KMS-11 (cell line): ENCODE measurements around the gene ZNF821.

Experiments used
- H2AFZ ChIP-seq: fragments of 200-600 bp; sonication (generic); 2 replicates; pipeline ENCODE4 v1.6.1; 2016; ENCODE audit warnings: antibody characterized with exemption, mixed run types, low read depth
- H3K27ac ChIP-seq: fragments of 200-600 bp; sonication (generic); 2 replicates; pipeline ENCODE4 v1.6.1; 2016; ENCODE audit warnings: mild to moderate bottlenecking, mixed run types
- H3K27me3 ChIP-seq: fragments of 200-600 bp; sonication (generic); 2 replicates; pipeline ENCODE4 v1.6.1; 2017; ENCODE audit warnings: mild to moderate bottlenecking, low read depth, mixed run types, moderate library complexity; ENCODE audit not compliant: insufficient read depth
- H3K36me3 ChIP-seq: fragments of 200-600 bp; sonication (generic); 2 replicates; pipeline ENCODE4 v1.6.1; 2017; ENCODE audit warnings: mild to moderate bottlenecking, mixed run types; ENCODE audit not compliant: insufficient read depth
- H3K4me1 ChIP-seq: fragments of 200-600 bp; sonication (generic); 2 replicates; pipeline ENCODE4 v1.6.1; 2016; ENCODE audit warnings: mild to moderate bottlenecking, low read depth, mixed run types; ENCODE audit not compliant: poor library complexity, severe bottlenecking
- H3K4me2 ChIP-seq: fragments of 200-600 bp; sonication (generic); 2 replicates; pipeline ENCODE4 v1.7.0; 2016; ENCODE audit warnings: mild to moderate bottlenecking, mixed run types
- H3K4me3 ChIP-seq: fragments of 200-600 bp; sonication (generic); IDR thresholded peaks from 2 replicates; pipeline ENCODE4 v1.6.1; 2017; ENCODE audit warnings: low read depth, low read length, mixed read lengths; ENCODE audit not compliant: insufficient read depth
- H3K79me2 ChIP-seq: fragments of 200-600 bp; sonication (generic); 2 replicates; pipeline ENCODE4 v1.6.1; 2016; ENCODE audit warnings: low read depth, mixed run types; ENCODE audit not compliant: insufficient read depth
- H3K9ac ChIP-seq: fragments of 200-600 bp; sonication (generic); 2 replicates; pipeline ENCODE4 v1.6.1; 2016; ENCODE audit warnings: mild to moderate bottlenecking, mixed run types
- H4K20me1 ChIP-seq: fragments of 200-600 bp; sonication (generic); 2 replicates; pipeline ENCODE4 v1.6.1; 2016; ENCODE audit warnings: mild to moderate bottlenecking, mixed run types; ENCODE audit not compliant: insufficient read depth
- TF ChIP-seq, protein P1 (sequence below): fragments of 200-600 bp; sonication (generic); conservative IDR thresholded peaks from 2 replicates; pipeline ENCODE4 v1.6.1; 2017; ENCODE audit warnings: low read depth, mild to moderate bottlenecking, antibody characterized with exemption, low read length, moderate library complexity, mixed read lengths

Gene ZNF821

DNA sequence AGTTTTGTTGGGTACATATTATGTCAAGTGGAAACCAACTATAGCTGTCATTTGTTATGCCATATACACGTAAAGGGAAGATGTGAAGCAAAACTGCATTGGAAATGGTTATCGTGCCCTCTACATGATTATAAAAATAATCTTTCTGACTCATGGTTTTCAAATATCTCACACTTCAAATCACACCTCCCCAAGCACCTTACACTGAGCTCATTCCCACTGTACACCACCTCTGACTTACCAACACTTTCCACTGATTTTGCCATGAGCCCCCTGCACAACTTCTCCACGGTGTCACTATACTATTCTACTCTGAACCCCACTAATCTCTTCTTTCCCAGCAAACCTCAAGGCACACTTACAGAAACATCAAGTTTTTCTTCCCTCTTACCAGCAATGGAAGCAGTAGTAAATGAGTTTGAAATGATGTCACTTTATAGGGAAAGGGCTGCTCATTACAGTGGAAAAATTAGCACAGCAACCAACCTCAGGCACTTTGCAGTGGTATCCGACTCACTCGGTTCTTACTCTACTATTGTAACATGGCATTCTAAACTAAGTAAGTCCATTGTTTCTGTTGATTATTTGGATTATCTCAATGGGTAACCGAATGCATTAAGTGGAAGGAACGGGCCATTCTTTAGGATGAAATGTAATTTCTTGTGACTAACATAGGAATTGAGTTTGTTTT is 18.7 kb downstream of the ZNF821 start:
- Histone ChIP-seq H3K27ac (no peak overlapping the region), H3K36me3 (no peaks in the 10 kb centered on the region), H3K27me3 (no peaks in the 10 kb centered on the region), H2AFZ (no peak overlapping the region), H4K20me1 (no peaks in the 10 kb centered on the region), H3K4me2 (no peak overlapping the region), H3K79me2 (no peaks in the 10 kb centered on the region), H3K4me3 (no peak overlapping the region), H3K9ac (no peak overlapping the region), H3K4me1 (no peaks in the 10 kb centered on the region)
- TF ChIP-seq, protein P1, sequence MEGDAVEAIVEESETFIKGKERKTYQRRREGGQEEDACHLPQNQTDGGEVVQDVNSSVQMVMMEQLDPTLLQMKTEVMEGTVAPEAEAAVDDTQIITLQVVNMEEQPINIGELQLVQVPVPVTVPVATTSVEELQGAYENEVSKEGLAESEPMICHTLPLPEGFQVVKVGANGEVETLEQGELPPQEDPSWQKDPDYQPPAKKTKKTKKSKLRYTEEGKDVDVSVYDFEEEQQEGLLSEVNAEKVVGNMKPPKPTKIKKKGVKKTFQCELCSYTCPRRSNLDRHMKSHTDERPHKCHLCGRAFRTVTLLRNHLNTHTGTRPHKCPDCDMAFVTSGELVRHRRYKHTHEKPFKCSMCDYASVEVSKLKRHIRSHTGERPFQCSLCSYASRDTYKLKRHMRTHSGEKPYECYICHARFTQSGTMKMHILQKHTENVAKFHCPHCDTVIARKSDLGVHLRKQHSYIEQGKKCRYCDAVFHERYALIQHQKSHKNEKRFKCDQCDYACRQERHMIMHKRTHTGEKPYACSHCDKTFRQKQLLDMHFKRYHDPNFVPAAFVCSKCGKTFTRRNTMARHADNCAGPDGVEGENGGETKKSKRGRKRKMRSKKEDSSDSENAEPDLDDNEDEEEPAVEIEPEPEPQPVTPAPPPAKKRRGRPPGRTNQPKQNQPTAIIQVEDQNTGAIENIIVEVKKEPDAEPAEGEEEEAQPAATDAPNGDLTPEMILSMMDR, result no peak

DNA sequence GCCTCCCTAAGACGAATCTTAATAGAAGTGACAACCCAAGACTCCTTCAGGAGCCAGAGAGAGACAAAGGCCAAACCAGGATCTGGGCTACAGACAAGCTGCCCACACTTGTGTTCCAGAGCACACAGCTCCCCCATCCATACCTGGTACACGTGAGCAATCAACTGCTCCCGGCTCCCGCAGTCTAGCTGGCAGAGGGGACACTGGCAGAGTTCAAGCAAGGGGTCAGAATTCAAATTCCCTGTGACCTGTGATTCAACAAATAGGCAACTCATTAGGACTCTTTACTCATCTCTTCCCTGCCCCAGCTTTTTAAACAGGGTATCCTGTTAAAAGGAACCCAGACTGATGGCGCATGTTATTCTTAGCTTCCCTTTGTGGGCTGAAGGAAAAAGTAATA is 20.0 kb downstream of the ZNF821 start:
- Histone ChIP-seq H3K79me2 (no peaks in the 10 kb centered on the region), H3K27ac (no peak overlapping the region), H3K4me1 (no peaks in the 10 kb centered on the region), H4K20me1 (no peaks in the 10 kb centered on the region), H3K36me3 (no peaks in the 10 kb centered on the region), H3K27me3 (no peaks in the 10 kb centered on the region), H3K4me2 (no peak overlapping the region), H3K9ac (no peak overlapping the region), H3K4me3 (no peak overlapping the region), H2AFZ (no peak overlapping the region)
- TF ChIP-seq, protein P1, result no peak

DNA sequence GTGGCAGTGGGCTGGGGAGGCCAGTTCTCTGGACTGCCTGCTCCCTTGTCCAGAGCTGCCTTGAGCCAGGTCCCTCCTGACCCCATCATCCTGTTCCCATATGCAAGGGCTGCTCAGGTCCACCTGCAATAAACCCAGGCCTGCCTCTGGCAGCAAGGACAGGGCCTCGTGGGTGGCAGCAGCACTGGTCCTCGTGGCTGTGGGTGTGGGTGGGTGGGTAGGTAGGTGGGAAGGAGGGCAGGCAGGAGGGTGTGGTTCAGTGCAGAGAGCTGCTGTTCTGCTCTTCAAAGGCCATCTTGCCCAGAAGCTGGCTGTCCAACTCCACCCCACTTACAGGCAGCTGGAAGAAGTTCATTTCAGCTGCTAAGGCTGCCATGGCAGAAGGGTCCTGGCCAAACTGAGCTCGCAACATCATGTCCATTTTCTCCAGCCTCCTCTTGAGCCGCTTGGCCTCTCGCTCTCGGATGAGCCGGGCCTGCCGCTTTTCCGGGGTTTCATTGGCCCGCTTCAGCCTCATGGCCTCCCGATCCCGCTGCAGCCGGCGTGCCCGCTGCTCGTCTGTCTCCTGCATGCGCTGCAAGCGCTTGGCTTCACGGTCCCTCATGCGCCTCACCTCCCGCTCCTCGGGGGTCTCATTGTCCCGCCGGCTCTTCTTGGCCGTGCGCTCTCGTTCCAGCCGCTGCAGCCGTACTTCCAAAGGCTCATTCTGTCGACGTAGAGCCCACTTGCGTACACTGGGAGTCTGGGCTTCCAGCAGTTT is 24.0 kb downstream of the ZNF821 start:
- Histone ChIP-seq H3K4me2 (no peak overlapping the region), H3K27me3 (no peaks in the 10 kb centered on the region), H3K9ac (no peak overlapping the region), H3K4me1 (no peaks in the 10 kb centered on the region), H3K4me3 (no peak overlapping the region), H2AFZ (no peak overlapping the region), H4K20me1 (no peaks in the 10 kb centered on the region), H3K27ac (no peak overlapping the region), H3K36me3 (no peaks in the 10 kb centered on the region), H3K79me2 (0 out of 2 replicates have a peak, but pooled peaks cover 6% of the 10 kb centered on the region)
- TF ChIP-seq, protein P1, result no peak

DNA sequence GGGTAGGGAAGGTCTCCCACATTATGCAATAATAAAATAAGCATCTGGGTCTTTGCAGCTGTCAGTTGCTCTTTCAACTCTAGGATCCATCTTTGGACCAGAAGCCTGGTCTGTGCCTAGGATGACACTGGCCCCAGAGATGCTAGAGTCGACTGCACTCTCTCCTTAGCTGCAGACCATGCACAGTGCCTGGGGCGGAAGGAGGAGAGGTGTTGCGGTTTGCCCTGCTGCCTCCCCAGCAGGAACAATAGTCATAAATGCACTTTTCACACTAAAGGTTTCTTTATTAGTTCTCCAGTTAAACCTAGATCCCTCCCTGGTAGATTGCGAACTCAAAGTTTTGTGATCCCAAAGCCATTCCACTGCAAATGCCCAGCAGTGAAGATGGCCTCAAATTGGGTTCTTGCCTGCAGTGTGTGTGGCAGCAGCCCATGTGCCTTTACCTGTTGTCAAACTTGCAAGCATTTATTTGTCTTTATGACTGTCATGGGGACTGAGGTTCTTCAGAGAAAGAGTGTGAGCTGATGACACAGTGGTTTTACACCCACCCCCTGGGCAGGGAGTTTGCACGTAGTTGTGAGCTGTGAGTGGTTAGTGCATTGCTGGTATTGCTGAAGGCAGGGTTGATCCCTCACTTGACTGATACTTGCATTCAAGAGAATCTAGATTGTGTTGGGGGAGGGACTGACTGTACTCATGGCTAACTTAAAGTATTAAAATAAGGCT is 27.9 kb downstream of the ZNF821 start:
- Histone ChIP-seq H3K27me3 (no peaks in the 10 kb centered on the region), H4K20me1 (no peaks in the 10 kb centered on the region), H3K79me2 (peaks cover 6% of the 10 kb centered on the region; the same call in 1 of the 2 replicates), H3K4me3 (no peak overlapping the region), H2AFZ (no peak overlapping the region), H3K4me2 (no peak overlapping the region), H3K36me3 (no peaks in the 10 kb centered on the region), H3K4me1 (peaks cover 23% of the 10 kb centered on the region), H3K9ac (no peak overlapping the region), H3K27ac (no peak overlapping the region)
- TF ChIP-seq, protein P1, result no peak
